ENCODE data around the gene CHIC2. TPM values are rescaled to one million over a fixed set of nuclear protein-coding genes. Genes with fewer than 3 reads are reported as not detected.
A peak's percentile ranks its signal among the peaks of the same experiment; 100 is the strongest.

CHIC2 gene
- total and polyA plus RNA-seq, 7 donors = 17.6 to 34.6 (median 22.8) TPM

- Histone ChIP-seq H3K27me3 (peaks cover 36 to 100% (median 88%) of the 10 kb centered on the region in 3 donors), H3K36me3 (no peaks in the 10 kb centered on the region), H3K4me1 (peaks cover 0 to 43% (median 38%) of the 10 kb centered on the region in 4 donors), H3K9me3 (no peaks in the 10 kb centered on the region), H3K4me3 (peak overlapping the region in 3 of 4 donors; percentile 28 to 40 (median 35)), H3K27ac (no peak overlapping the region)
- DNase-seq = no peak
- TF ChIP-seq EP300 (IDR thresholded peaks at IDR 0.05) = no peak
- TF ChIP-seq POLR2AphosphoS5 (IDR thresholded peaks at IDR 0.05) = no peak
- no peak for TF ChIP-seq POLR2A (IDR thresholded peaks at IDR 0.05)
- TF ChIP-seq, protein P1, sequence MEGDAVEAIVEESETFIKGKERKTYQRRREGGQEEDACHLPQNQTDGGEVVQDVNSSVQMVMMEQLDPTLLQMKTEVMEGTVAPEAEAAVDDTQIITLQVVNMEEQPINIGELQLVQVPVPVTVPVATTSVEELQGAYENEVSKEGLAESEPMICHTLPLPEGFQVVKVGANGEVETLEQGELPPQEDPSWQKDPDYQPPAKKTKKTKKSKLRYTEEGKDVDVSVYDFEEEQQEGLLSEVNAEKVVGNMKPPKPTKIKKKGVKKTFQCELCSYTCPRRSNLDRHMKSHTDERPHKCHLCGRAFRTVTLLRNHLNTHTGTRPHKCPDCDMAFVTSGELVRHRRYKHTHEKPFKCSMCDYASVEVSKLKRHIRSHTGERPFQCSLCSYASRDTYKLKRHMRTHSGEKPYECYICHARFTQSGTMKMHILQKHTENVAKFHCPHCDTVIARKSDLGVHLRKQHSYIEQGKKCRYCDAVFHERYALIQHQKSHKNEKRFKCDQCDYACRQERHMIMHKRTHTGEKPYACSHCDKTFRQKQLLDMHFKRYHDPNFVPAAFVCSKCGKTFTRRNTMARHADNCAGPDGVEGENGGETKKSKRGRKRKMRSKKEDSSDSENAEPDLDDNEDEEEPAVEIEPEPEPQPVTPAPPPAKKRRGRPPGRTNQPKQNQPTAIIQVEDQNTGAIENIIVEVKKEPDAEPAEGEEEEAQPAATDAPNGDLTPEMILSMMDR (IDR thresholded peaks at IDR 0.05) = no peak
- 2% methylated on average over 46 of the region's 46 CpGs for WGBS, 2 donors
- intact Hi-C loops (cut with DNase I) = loop anchor here (5.0 kb wide), 1 partner anchor 117 kb away; no protein-coding TSS in a partner anchor
Measured at GRCh38 chr4:54100595-54101189, 36.3 kb upstream of the CHIC2 start.

- no peak for DNase-seq
- H3K36me3 ChIP-seq = no peaks in the 10 kb centered on the region
- H3K27ac ChIP-seq = no peak within 1 kb of the TSS
- intact Hi-C loops (cut with DNase I) = loop anchor here (5.0 kb wide), 1 partner anchor 117 kb away; no protein-coding TSS in a partner anchor
- H3K4me1 ChIP-seq = peaks cover 0 to 43% (median 38%) of the 10 kb centered on the region in 4 donors
- no peaks in the 10 kb centered on the region for H3K9me3 ChIP-seq
- H3K27me3 ChIP-seq = peaks cover 40 to 100% (median 88%) of the 10 kb centered on the region in 3 donors
- peak within 1 kb of the TSS in 3 of 4 donors; percentile 28 to 40 (median 35) for H3K4me3 ChIP-seq
- TF ChIP-seq POLR2A (IDR thresholded peaks at IDR 0.05) (no peak), POLR2AphosphoS5 (IDR thresholded peaks at IDR 0.05) (no peak), EP300 (IDR thresholded peaks at IDR 0.05) (no peak)
- TF ChIP-seq, protein P1 (IDR thresholded peaks at IDR 0.05) = no peak
- WGBS, 2 donors = 2 to 3% methylated on average over 66 of the region's 66 CpGs
Measured at GRCh38 chr4:54099748-54100574, 35.6 kb upstream of the CHIC2 start, which contains the start of gene GSX2. Gene GSX2, plus strand, starts transcription at chr4:54100163. Its CDS starts 182 bp downstream, at chr4:54100345.

DNA sequence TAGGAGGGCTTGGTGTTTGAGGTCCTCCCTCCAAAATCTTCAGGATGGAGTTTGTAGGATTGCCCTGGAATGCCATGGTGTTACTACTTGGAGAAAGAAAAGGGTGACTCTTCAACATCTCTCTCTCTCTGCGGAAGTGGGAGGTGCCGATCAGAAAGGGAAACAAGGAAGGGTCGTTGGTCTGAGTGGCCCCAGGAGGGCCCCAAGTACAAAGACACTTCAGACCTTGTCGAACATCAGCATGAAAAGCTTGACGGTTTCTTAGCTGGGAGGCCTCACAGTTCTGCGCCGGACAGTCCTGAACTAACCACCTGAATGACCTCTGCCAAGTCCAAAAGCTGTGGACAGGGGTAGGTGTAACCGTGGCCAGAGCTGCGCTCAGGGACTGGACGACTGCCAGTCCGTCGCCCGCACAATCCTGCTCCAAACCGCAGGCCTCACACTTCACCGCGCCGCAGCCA is 34.9 kb upstream of the CHIC2 start:
- Histone ChIP-seq H3K4me1 (peaks cover 0 to 43% (median 38%) of the 10 kb centered on the region in 4 donors), H3K27ac (no peak overlapping the region), H3K36me3 (no peaks in the 10 kb centered on the region), H3K27me3 (peaks cover 40 to 100% (median 94%) of the 10 kb centered on the region in 3 donors), H3K9me3 (no peaks in the 10 kb centered on the region), H3K4me3 (peak overlapping the region in 3 of 4 donors; percentile 28 to 40 (median 35))
- TF ChIP-seq POLR2AphosphoS5 (IDR thresholded peaks at IDR 0.05) (no peak), EP300 (IDR thresholded peaks at IDR 0.05) (no peak), POLR2A (IDR thresholded peaks at IDR 0.05) (no peak)
- TF ChIP-seq, protein P1 (IDR thresholded peaks at IDR 0.05) = no peak
- intact Hi-C loops (cut with DNase I) = no loop called here
- WGBS, 2 donors = 3 to 4% methylated on average over 17 of the region's 17 CpGs
- DNase-seq = no peak

GRCh38 chr4:54098375-54098774 is 34.0 kb upstream of the CHIC2 start:
- H3K36me3 ChIP-seq = no peaks in the 10 kb centered on the region
- H3K4me1 ChIP-seq = peaks cover 0 to 33% (median 29%) of the 10 kb centered on the region in 4 donors
- H3K27ac ChIP-seq = no peak overlapping the region
- H3K27me3 ChIP-seq = peaks cover 40 to 100% (median 97%) of the 10 kb centered on the region in 3 donors
- TF ChIP-seq POLR2A (IDR thresholded peaks at IDR 0.05) = no peak
- TF ChIP-seq EP300 (IDR thresholded peaks at IDR 0.05) = no peak
- TF ChIP-seq POLR2AphosphoS5 (IDR thresholded peaks at IDR 0.05) = no peak
- TF ChIP-seq, protein P1 (IDR thresholded peaks at IDR 0.05) = no peak
- WGBS, 2 donors = 10 to 20% methylated on average over 5 of the region's 5 CpGs
- no peak for DNase-seq
- H3K4me3 ChIP-seq = no peak overlapping the region
- no peaks in the 10 kb centered on the region for H3K9me3 ChIP-seq
- intact Hi-C loops (cut with DNase I) = no loop called here
